Astrocyte (in vitro differentiated cells and primary cell): Measurements from ENCODE around the gene BBS7. TPM values are rescaled to one million over a fixed set of nuclear protein-coding genes. Genes with fewer than 3 reads are reported as not detected.

ENCODE experiments used
- DNase-seq: peaks from one replicate; pipeline ENCODE4 v3.0.0-alpha.2; 2010; ENCODE audit warnings: low read depth
- FAIRE-seq: peaks from 2 replicates; lab custom pipeline; 2011; peaks lifted over from hg19 to GRCh38; lab: Jason Lieb, UNC
- H2AFZ ChIP-seq: 2 replicates; pipeline ENCODE4 v1.6.0; 2012; ENCODE audit warnings: low read depth, low read length, inconsistent platforms
- H3K27ac ChIP-seq: 2 replicates; pipeline ENCODE4 v1.5.1; 2011; ENCODE audit warnings: low read depth, low read length, inconsistent platforms
- H3K27me3 ChIP-seq: 2 replicates; pipeline ENCODE4 v1.6.0; 2011; ENCODE audit warnings: low read length, inconsistent platforms; ENCODE audit not compliant: insufficient read depth
- H3K36me3 ChIP-seq: 2 replicates; pipeline ENCODE4 v1.5.1; 2011; ENCODE audit warnings: low read length, inconsistent platforms; ENCODE audit not compliant: insufficient read depth
- H3K4me1 ChIP-seq: 2 replicates; pipeline ENCODE4 v1.5.1; 2011; ENCODE audit warnings: low read length, inconsistent platforms; ENCODE audit not compliant: insufficient read depth
- H3K4me2 ChIP-seq: 2 replicates; pipeline ENCODE4 v1.6.0; 2012; ENCODE audit warnings: low read length, inconsistent platforms
- H3K4me3 ChIP-seq: 2 replicates; pipeline ENCODE4 v1.5.1; 2011; ENCODE audit warnings: low read depth, mild to moderate bottlenecking, low read length, inconsistent platforms; ENCODE audit not compliant: insufficient read depth
- H3K79me2 ChIP-seq: 2 replicates; pipeline ENCODE4 v1.6.0; 2012; ENCODE audit warnings: mild to moderate bottlenecking, low read length, inconsistent platforms; ENCODE audit not compliant: insufficient read depth
- H3K9ac ChIP-seq: 2 replicates; pipeline ENCODE4 v1.6.0; 2012; ENCODE audit warnings: mild to moderate bottlenecking, low read length, inconsistent platforms
- H3K9me3 ChIP-seq: 2 replicates; pipeline ENCODE4 v1.5.1; 2012; ENCODE audit warnings: low read depth, mild to moderate bottlenecking, low read length, inconsistent platforms; ENCODE audit not compliant: insufficient read depth
- H4K20me1 ChIP-seq: 2 replicates; pipeline ENCODE4 v1.6.0; 2012; ENCODE audit warnings: low read length, inconsistent platforms; ENCODE audit not compliant: insufficient read depth
- H3K27ac Mint-ChIP-seq: one replicate; pipeline ENCODE4 v1.8.0; 2021; ENCODE audit warnings: mild to moderate bottlenecking, mixed read lengths; ENCODE audit not compliant: unreplicated experiment
- H3K27me3 Mint-ChIP-seq: one replicate; pipeline ENCODE4 v1.8.0; 2021; ENCODE audit warnings: low read depth, mixed read lengths; ENCODE audit not compliant: unreplicated experiment
- H3K36me3 Mint-ChIP-seq: one replicate; pipeline ENCODE4 v1.8.0; 2021; ENCODE audit warnings: low read depth, mixed read lengths; ENCODE audit not compliant: unreplicated experiment
- H3K4me1 Mint-ChIP-seq: one replicate; pipeline ENCODE4 v1.8.0; 2021; ENCODE audit warnings: low read depth, mixed read lengths; ENCODE audit not compliant: unreplicated experiment
- H3K4me3 Mint-ChIP-seq: one replicate; pipeline ENCODE4 v1.8.0; 2021; ENCODE audit warnings: mild to moderate bottlenecking, moderate library complexity, mixed read lengths; ENCODE audit not compliant: unreplicated experiment
- H3K9me3 Mint-ChIP-seq: one replicate; pipeline ENCODE4 v1.8.0; 2021; ENCODE audit warnings: mild to moderate bottlenecking, mixed read lengths; ENCODE audit not compliant: unreplicated experiment
- EZH2 ChIP-seq: IDR thresholded peaks from 2 replicates; pipeline ENCODE4 v1.6.1; 2012; ENCODE audit warnings: mild to moderate bottlenecking, low read length, inconsistent platforms; ENCODE audit not compliant: insufficient read depth
- total RNA-seq: library from RNA; stranded (reverse); gene quantifications from 2 replicates; pipeline ENCODE4 v1.2.1, GENCODE V29; 2021
- TF ChIP-seq, protein P1 (sequence below): IDR thresholded peaks from 2 replicates; pipeline ENCODE4 v1.5.1; 2011; ENCODE audit warnings: low read depth, mild to moderate bottlenecking, inconsistent platforms, low read length, moderate library complexity; ENCODE audit not compliant: insufficient read depth

The BBS7 gene
- total RNA-seq, 1 donor from 2014 or later, result 21.0 TPM

DNA sequence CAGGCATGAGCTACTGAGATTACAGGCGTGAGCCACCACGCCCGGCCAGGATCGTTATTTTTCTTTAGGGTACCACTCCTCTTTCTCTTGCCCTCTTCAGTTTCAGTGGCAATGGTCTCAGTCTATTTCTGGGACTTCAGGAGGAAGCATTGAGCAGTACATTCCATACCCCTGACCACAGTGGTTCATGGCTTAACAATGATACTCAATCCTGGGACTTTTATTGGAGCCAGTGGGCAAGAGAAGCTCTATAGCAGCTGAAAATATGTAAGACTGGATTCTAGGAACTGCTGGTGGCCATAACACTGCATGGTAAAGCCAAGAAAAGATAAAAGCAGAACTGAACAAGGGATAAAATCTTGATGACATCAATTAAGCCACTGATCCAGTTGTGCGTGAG is 40.8 kb downstream of the BBS7 start:
- no peak for FAIRE-seq

DNA sequence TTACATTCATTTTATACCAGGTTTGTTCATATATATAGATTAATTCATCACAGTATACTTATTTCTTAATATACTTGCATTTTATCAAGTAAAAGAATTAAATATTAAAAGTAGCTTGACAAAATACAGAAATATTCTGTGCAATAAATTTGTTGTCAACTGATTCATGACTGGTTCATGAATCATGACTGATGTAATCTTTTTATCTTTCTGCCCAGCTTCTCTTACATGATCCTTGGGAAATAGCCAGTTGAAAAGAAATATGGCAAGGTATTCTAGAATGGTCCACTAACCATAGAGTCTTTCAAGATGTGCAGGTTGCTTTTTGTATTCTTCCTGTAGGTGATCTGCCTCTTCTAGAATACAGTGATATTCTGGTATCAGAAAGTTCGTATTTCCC is 42.4 kb downstream of the BBS7 start:
- Mint-ChIP-seq H3K4me1 (peaks cover 3% of the 10 kb centered on the region), H3K36me3 (no peaks in the 10 kb centered on the region), H3K9me3 (no peaks in the 10 kb centered on the region), H3K4me3 (no peak overlapping the region), H3K27me3 (no peaks in the 10 kb centered on the region), H3K27ac (no peak overlapping the region)
- Histone ChIP-seq H3K4me1 (no peaks in the 10 kb centered on the region), H3K4me2 (no peak overlapping the region), H3K79me2 (peaks cover 8% of the 10 kb centered on the region), H3K9me3 (no peaks in the 10 kb centered on the region), H3K36me3 (no peaks in the 10 kb centered on the region), H3K9ac (no peak overlapping the region), H2AFZ (no peak overlapping the region), H3K27me3 (no peaks in the 10 kb centered on the region), H4K20me1 (no peaks in the 10 kb centered on the region), H3K4me3 (no peak overlapping the region), H3K27ac (no peak overlapping the region)
- FAIRE-seq, result peak; percentile 49
- TF ChIP-seq, protein P1, sequence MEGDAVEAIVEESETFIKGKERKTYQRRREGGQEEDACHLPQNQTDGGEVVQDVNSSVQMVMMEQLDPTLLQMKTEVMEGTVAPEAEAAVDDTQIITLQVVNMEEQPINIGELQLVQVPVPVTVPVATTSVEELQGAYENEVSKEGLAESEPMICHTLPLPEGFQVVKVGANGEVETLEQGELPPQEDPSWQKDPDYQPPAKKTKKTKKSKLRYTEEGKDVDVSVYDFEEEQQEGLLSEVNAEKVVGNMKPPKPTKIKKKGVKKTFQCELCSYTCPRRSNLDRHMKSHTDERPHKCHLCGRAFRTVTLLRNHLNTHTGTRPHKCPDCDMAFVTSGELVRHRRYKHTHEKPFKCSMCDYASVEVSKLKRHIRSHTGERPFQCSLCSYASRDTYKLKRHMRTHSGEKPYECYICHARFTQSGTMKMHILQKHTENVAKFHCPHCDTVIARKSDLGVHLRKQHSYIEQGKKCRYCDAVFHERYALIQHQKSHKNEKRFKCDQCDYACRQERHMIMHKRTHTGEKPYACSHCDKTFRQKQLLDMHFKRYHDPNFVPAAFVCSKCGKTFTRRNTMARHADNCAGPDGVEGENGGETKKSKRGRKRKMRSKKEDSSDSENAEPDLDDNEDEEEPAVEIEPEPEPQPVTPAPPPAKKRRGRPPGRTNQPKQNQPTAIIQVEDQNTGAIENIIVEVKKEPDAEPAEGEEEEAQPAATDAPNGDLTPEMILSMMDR, result no peak
- DNase-seq, result peak; percentile 22

More for the DNA sequence above, 40.8 kb downstream of the BBS7 start:
- H3K9me3 ChIP-seq, result no peaks in the 10 kb centered on the region
- no peak overlapping the region for H3K4me3 Mint-ChIP-seq
- no peak overlapping the region for H3K9ac ChIP-seq
- no peaks in the 10 kb centered on the region for H3K4me1 Mint-ChIP-seq
- TF ChIP-seq, protein P1, result no peak
- no peak for TF ChIP-seq EZH2
- H3K36me3 ChIP-seq, result no peaks in the 10 kb centered on the region
- H3K4me1 ChIP-seq, result no peaks in the 10 kb centered on the region
- H2AFZ ChIP-seq, result no peak overlapping the region
- H3K27me3 Mint-ChIP-seq, result no peaks in the 10 kb centered on the region
- no peaks in the 10 kb centered on the region for H3K9me3 Mint-ChIP-seq
- no peak overlapping the region for H3K27ac ChIP-seq
- no peak for DNase-seq
- H3K4me2 ChIP-seq, result no peak overlapping the region
- no peaks in the 10 kb centered on the region for H3K79me2 ChIP-seq
- no peaks in the 10 kb centered on the region for H3K36me3 Mint-ChIP-seq
- H4K20me1 ChIP-seq, result no peaks in the 10 kb centered on the region
- no peaks in the 10 kb centered on the region for H3K27me3 ChIP-seq
- H3K27ac Mint-ChIP-seq, result no peak overlapping the region
- H3K4me3 ChIP-seq, result no peak overlapping the region

DNA sequence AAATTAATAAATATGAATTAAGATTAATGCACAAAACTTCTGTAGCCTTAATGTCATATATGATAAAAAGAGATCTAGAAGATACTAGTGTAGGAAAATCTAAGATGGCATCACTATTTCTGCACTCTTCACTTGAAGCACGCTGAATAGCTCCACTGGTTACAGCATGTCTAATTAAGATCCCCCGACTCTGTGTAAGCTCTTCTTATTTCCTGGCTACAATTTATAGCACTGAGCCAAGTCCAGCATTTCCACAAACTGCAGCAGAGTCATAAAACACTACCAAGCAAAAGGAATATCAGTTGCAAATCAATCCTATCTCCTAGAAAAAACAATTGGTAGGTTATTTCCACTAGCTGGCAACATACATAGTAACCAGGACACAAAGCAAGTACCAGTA is 45.3 kb downstream of the BBS7 start:
- Histone ChIP-seq H3K27me3 (no peaks in the 10 kb centered on the region), H3K79me2 (peaks cover 35% of the 10 kb centered on the region), H3K4me2 (no peak overlapping the region), H3K4me1 (peaks cover 4% of the 10 kb centered on the region), H4K20me1 (no peaks in the 10 kb centered on the region), H3K36me3 (no peaks in the 10 kb centered on the region), H3K27ac (no peak overlapping the region), H3K4me3 (no peak overlapping the region), H3K9me3 (no peaks in the 10 kb centered on the region), H3K9ac (no peak overlapping the region), H2AFZ (no peak overlapping the region)
- no peak for DNase-seq
- Mint-ChIP-seq H3K36me3 (no peaks in the 10 kb centered on the region), H3K27me3 (no peaks in the 10 kb centered on the region), H3K9me3 (no peaks in the 10 kb centered on the region), H3K4me3 (no peak overlapping the region), H3K4me1 (peaks cover 6% of the 10 kb centered on the region), H3K27ac (no peak overlapping the region)
- FAIRE-seq, result no peak
- TF ChIP-seq, protein P1, result no peak
- TF ChIP-seq EZH2, result no peak
